HG03280 (cell line): ENCODE results near the gene SMIM26.

Experiments used
- ATAC-seq: cut with Tn5 transposase; IDR thresholded peaks from one replicate; pipeline ENCODE4 v1.9.1; 2021; ENCODE audit warnings: mild to moderate bottlenecking, moderate library complexity; ENCODE audit not compliant: unreplicated experiment

SMIM26 gene

GRCh38 chr20:18578581-18578980, 11.3 kb downstream of the SMIM26 start:
- no peak for ATAC-seq

GRCh38 chr20:18580012-18580411, 12.8 kb downstream of the SMIM26 start:
- no peak for ATAC-seq

GRCh38 chr20:18585134-18585533, 17.9 kb downstream of the SMIM26 start:
- no peak for ATAC-seq

- peak; percentile 91 for ATAC-seq
These were observed 20.7 kb downstream of the SMIM26 start, which contains the start of gene DTD1 for GRCh38 chr20:18587665-18588573. TSS of gene DTD1 (plus strand) at chr20:18588054. CDS start at chr20:18588073, 19 bp downstream.

- no peak for ATAC-seq
These were observed 21.3 kb downstream of the SMIM26 start for GRCh38 chr20:18588574-18588933.

GRCh38 chr20:18589941-18590674, 22.9 kb downstream of the SMIM26 start:
- no peak for ATAC-seq

- ATAC-seq, result no peak
These were observed 29.0 kb downstream of the SMIM26 start for GRCh38 chr20:18596270-18596669.

GRCh38 chr20:18609741-18610140, 42.5 kb downstream of the SMIM26 start:
- ATAC-seq, result no peak

- ATAC-seq, result no peak
These were observed 44.3 kb downstream of the SMIM26 start for GRCh38 chr20:18611492-18611891.

- ATAC-seq, result no peak
These were observed 46.3 kb downstream of the SMIM26 start for GRCh38 chr20:18613553-18613952.

GRCh38 chr20:18614244-18614643, 47.0 kb downstream of the SMIM26 start:
- ATAC-seq, result no peak

GRCh38 chr20:18615020-18615650, 47.9 kb downstream of the SMIM26 start:
- no peak for ATAC-seq
